GM03348 (cell line): ENCODE data around the gene F2.

Experiments
- DNase-seq: peaks from one replicate; pipeline ENCODE4 v3.0.0; 2012; ENCODE audit warnings: low spot score

F2 gene

GRCh38 chr11:46743693-46744339, 24.8 kb downstream of the F2 start:
- no peak for DNase-seq

DNA sequence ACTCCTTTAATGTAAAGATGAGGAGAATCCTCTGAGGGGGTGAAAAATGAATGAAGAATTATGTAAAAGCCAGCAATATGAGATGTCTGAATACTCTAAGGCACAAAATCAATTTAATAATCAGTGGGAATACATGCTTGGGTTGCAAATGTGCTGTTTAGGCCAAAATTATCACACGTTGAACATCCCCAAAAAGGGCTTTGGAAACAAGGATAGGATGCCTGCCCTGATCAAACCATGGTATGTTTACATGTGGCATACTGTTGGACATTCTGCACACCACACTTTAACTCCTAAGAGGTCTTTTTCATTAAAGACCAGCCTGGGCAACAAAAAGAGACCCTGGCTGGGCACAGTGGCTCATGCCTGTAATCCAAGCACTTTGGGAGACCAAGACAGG, 26.3 kb downstream of the F2 start:
- DNase-seq: no peak

DNA sequence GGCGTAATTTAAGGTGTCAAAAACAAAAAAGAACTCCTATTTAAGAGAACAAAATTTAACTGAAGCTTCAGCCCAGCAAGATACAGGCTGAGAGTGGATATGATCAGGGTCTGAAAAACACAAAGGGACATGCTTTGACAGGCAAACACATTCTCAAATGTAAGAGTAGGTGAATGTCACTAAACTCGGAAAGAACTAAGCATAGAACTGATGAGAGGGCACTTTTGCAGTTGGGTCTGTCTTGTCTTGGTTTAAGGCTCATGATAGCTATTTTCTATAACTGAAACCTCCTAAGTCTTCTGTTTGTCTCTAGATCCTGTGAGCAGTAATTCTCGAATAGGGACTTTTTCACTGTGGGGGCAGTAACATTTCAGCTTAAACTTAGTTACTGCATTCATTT, 27.0 kb downstream of the F2 start:
- DNase-seq: no peak

DNA sequence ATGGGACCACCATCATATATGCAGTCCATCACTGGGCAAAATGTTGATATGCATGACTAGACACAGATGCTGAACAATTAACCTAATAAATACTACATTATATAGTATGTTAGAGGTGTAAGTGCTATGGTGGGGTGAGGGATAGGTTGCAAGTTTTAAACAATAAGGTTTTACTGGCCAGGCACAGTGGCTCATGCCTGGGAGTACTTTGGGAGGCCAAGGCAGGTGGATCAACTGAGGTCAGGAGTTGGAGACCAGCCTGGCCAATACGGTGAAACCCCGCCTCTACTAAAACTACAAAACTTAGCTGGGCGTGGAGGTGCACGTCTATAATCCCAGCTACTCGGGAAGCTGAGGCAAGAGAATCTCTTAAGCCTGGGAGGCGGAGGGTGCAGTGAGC, 28.1 kb downstream of the F2 start:
- no peak for DNase-seq

- no peak for DNase-seq
Measured at GRCh38 chr11:46755962-46756361, 36.9 kb downstream of the F2 start.

- no peak for DNase-seq
Measured at GRCh38 chr11:46759196-46759595, 40.2 kb downstream of the F2 start.

GRCh38 chr11:46760429-46761128, 41.6 kb downstream of the F2 start:
- no peak for DNase-seq

GRCh38 chr11:46761807-46762206, 42.8 kb downstream of the F2 start:
- no peak for DNase-seq

- DNase-seq: no peak
Measured at GRCh38 chr11:46762248-46762647, 43.2 kb downstream of the F2 start.

DNA sequence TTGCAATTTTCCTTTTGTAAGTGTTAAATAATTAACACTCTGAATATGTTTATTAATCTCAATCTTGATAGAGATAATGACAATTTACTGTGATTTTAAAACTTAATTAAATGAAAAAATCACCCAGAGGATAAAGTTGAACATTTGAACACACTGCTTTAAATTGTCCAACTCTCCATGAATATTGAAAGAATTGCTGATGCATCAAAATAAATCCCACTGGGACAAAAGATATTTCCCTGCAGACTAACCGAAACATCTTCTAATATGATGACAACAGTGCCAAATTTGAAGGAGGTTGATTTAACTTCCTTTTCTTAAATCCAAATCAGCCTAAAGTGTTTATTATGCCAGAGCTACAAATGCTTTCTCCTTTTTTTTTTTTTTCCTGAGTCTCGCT, 47.6 kb downstream of the F2 start:
- no peak for DNase-seq

- DNase-seq: no peak
Measured at GRCh38 chr11:46769636-46770221, 50.7 kb downstream of the F2 start.

GRCh38 chr11:46776878-46777277, 57.9 kb downstream of the F2 start:
- DNase-seq: no peak

GRCh38 chr11:46778416-46778815, 59.4 kb downstream of the F2 start:
- DNase-seq: no peak
